ENCODE data around the gene PRKCH.

The PRKCH gene

DNA sequence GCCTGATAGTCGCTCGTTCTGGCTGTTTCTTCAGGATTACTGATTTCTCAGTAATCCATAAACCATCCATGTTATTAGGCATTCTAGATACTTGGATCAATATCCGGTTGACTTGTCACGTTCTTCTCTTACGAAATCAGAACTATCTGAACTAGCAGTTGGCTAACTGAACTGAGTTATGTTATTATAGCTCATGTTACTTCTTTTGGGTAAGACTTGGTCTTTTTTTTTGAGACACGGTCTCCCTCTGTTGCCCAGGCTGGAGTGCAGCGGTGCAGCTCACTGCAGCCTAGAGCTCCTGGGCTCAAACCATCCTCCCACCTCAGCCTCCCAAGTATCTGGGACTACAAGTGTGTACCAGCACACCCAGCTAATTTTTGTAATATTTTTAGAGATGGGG is 178.6 kb downstream of the PRKCH start:
- DNase-seq: no peak

GRCh38 chr14:61501714-61502458 is 180.5 kb downstream of the PRKCH start:
- DNase-seq: no peak

GRCh38 chr14:61502459-61503093 is 181.2 kb downstream of the PRKCH start:
- DNase-seq: no peak

GRCh38 chr14:61503167-61503801 is 181.9 kb downstream of the PRKCH start:
- no peak for DNase-seq

GRCh38 chr14:61504901-61505300 is 183.5 kb downstream of the PRKCH start:
- no peak for DNase-seq

DNA sequence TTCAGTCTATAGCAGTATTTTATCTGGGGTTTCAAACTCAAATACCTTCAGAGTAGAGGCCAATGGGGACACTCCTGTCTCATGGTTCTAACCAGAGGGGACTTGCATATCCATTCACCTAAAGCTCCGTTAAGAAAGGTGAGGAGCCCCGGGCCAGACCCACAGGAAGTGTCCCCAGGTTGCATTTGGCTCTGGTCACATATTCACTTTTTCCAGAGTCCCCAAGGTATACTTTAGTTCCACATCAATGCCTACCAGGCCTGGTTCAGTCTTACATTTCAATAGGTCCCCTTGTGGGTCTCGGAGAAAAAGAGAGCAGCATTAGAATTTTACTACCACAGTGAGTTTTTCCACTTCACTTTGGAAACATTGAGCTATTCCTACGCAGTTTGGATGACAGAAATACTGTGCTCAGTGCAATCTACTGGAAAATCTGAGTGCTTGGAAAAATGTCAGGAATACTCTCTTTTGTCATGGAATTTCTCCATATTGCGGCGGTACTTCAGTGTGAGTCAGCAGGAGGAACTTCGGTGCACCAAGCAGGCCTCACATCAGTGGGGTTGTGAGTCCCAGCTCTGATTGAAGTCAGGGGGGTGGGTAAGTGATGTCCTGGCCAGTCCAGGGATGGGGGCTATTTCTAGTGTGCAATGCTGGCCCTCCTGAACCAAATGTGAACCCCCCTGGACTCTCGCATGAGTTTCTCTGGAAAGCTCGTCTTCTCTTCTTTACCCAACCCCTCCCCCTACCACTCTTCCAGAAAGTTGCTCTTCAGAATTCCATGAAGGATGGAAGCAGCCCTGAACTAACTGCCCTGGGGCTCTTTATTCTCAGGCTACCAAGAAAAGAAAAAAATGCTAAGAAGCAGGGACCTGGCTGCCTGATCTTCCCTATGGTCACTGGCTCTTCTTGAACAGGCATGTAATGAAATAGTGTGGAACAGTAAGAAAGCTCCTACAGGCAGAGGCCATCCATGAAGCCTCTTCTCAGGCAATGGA is 184.7 kb downstream of the PRKCH start:
- DNase-seq: no peak

- DNase-seq: no peak
Observed at GRCh38 chr14:61508526-61508925, 187.1 kb downstream of the PRKCH start.

DNA sequence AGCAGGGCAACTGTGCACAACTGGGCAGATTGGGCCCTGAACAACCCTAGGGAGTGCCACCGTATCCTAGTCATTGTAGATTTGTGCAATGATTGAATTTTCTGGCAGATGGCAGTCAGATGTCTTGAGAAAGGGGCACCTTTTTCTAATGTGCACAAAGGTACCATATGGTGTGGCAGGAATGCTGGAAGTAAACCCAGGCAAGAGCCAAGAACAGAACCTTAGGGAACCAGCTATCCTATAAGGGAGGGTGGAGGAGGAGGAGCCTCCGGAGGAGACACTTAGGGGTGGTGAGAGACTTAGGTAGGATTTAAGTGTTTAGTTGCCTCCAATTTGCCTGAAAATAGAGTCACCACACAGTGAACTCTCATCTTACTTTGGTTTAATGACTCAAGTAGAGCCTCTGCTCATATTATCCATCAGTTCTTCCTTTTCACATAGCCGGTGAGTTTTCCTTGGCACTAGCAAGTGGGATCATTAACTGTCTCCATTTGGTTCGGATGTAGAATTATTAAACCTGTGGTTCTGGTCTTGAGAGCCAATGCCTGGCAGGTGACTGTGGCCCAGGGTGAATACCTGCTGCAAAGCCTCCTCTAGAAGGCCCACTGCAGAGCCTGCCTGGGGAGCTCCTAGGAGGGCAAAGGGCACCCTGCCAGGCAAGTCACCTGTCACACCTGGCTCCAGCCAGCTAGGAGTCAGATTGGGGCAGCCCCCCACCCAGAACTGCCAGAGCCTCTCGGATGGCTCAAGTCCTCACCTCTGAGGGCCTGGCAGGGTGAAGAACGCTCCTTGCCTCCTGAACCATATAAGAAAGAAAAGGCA is 189.6 kb downstream of the PRKCH start:
- no peak for DNase-seq

DNA sequence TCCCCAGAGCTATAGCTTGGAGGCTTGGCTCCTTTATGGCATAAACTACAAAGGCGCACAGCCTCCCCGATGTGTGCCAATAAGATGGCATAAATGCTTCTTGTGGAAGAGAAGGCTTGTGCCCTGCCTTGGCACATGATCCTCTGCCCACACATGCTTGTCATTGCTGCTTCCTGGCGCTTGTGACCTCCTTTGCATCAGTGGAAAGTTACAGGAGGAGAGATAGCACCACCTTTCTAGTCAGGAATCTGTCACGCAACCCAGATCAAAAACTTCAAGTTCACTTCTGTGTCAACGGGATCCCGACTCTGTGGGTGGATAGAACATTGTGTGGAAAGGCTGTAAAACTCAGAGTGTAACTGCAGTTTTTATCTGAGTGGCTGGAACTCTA is 190.2 kb downstream of the PRKCH start:
- no peak for DNase-seq

DNA sequence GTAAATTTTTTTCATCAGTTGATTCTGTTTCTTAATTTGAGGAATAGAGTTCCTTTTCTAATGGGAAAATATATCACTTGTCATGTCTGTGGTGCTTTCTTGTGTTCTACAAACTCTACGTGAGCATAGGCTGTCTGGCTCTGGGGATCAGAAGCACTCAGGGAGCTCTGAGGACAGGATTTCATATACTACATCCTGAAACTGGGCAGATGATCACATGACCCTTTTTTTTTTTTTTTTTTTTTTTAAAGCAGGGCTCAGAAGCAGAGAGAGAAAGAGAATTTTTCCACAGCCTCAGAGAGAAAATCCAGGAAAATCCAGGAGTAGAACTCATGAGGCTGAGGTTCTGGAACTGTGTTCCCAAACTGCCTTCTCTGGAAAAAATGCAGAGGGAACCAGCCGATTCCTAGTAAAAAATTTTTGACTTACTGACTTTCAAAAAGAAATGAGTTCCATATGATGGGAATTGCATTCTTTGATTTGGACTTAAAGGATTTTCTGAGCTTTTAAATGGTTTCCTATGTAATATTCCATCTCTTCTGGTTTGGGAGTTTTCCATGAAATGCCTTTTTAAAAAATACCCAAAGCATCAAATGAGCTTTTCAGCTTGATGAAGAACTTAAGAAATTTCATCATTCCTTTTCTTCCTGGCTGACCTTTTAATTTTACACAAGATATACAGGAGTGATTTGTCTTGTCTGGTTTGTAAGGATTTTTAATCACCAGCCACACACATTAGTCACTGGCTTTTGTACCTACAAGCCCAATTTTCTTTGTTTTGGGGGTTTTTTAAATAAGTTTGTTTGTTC is 190.9 kb downstream of the PRKCH start:
- DNase-seq: no peak

GRCh38 chr14:61513986-61514830 is 192.8 kb downstream of the PRKCH start:
- DNase-seq: no peak

DNA sequence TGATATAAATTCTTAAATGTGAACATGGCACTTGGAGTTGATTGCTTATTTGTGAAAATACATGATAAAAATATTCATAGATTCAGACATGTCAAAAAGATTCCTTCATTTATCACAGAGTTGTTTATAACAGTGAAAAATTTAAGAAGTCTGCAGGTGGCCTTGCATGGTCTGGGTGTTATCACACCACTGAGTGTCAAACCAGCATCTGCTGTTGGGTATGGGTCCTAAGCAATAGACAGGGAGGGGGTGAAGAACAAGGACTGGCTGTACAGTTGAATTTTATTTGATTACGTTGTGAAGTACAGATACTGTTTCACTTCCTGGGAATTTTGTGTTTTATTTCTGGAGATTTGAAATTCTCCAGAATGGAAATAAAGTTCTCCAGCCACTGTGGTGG is 193.5 kb downstream of the PRKCH start:
- DNase-seq: no peak

GRCh38 chr14:61515436-61516117 is 194.2 kb downstream of the PRKCH start:
- DNase-seq: no peak

DNA sequence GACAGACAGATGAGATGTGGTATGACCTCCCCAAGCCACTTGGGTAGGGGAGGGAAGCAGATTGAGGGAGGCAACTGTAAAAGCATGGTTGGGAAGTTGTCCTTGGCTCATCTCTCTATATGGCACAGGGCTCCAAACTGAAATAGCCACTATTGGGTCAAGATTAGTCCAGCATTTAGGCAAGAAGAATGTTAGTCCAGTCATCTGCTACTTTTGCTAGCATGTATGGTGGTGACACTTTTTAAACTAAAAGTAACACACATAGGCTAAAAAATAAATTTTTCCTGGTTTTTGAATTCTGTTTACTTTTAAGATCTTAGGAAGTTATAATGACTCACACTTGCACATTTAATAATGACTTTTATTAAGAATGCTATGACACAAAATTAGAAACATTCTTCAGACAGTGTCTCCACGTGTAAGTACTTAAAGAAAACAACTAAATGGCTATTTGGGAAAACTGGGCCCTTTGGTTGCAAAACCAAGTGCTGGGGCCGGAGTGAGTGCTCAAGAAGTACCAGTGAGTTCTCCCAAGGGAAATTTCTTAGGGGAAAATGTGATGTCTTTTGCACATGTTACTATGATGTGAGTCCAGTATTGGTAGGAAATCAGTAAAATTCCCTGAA is 194.9 kb downstream of the PRKCH start:
- no peak for DNase-seq

- no peak for DNase-seq
Observed at GRCh38 chr14:61516964-61517653, 195.7 kb downstream of the PRKCH start.

- no peak for DNase-seq
Observed at GRCh38 chr14:61517911-61518384, 196.6 kb downstream of the PRKCH start.

- DNase-seq: no peak
Observed at GRCh38 chr14:61518403-61518802, 197.0 kb downstream of the PRKCH start.

DNA sequence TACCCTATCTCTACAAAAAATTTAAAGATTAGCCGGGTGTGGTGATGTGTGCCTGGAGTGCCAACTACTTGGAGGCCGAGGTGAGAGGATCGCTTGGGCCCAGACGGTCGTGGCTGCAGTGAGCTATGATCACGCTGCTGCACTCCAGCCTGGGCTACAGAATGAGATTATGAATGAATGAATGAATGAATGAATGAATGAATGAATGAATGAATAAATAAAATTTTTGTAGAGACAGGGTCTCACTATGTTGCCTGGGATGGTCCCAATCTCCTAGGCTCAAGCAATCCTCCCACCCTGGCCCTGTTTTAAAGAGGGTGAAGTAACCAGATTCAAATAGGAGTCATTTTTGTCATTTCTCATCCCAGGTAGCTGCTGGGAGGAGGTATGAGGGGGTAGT is 197.7 kb downstream of the PRKCH start:
- no peak for DNase-seq
